Esophagus muscularis mucosa (tissue), 4 donors: ENCODE data around the gene PACRG. TPM values are rescaled to one million over a fixed set of nuclear protein-coding genes. Genes with fewer than 3 reads are reported as not detected.

Source experiments
- DNase-seq: peaks from one replicate; pipeline ENCODE4 v3.0.0-alpha.2; 2017; ENCODE audit errors: extremely low spot score
- H3K27ac ChIP-seq, 4 donors: fragments of 200-600 bp; sonication (generic); replicated peaks in 1 of 4; 1 replicate in 3 of 4; 2 replicates in 1 of 4; pipeline ENCODE4 v1.5.1; 2016 to 2019; ENCODE audit warnings: mild to moderate bottlenecking in 1 of 4
- H3K27me3 ChIP-seq, 4 donors: fragments of 200-600 bp; sonication (generic); one replicate each; pipeline versions ENCODE4 v1.5.1 to v1.6.0; 2016 to 2019
- H3K36me3 ChIP-seq, 4 donors: fragments of 200-600 bp; sonication (generic); one replicate each; pipeline ENCODE4 v1.5.1; 2016 to 2019
- H3K4me1 ChIP-seq, 4 donors: fragments of 200-600 bp; sonication (generic); one replicate each; pipeline ENCODE4 v1.5.1; 2016 to 2019
- H3K4me3 ChIP-seq, 4 donors: fragments of 200-600 bp; sonication (generic); 1 replicate in 2 of 4; 2 replicates in 2 of 4; pipeline ENCODE4 v1.5.1; 2016 to 2019; ENCODE audit warnings: mild to moderate bottlenecking in 4 of 4, moderate library complexity in 1 of 4
- H3K9me3 ChIP-seq, 4 donors: fragments of 200-600 bp; sonication (generic); 1 replicate in 3 of 4; 2 replicates in 1 of 4; pipeline ENCODE4 v1.5.1; 2016 to 2019
- CTCF ChIP-seq, 3 experiments: fragments of 200-600 bp in 2 of 3; fragments of 450-650 bp in 1 of 3; sonication (generic) in 2 of 3; IDR thresholded peaks; one replicate each; pipeline ENCODE4 v1.5.1; 2017 to 2019; ENCODE audit warnings: antibody characterized with exemption in 3 of 3, mild to moderate bottlenecking in 2 of 3, moderate library complexity in 1 of 3
- EP300 ChIP-seq: sonication (generic); formaldehyde crosslinking; IDR thresholded peaks from one replicate; pipeline ENCODE4 v1.6.1; 2017; ENCODE audit warnings: antibody characterized with exemption
- POLR2A ChIP-seq: fragments of 450-650 bp; IDR thresholded peaks from one replicate; pipeline ENCODE4 v1.6.1; 2017; ENCODE audit warnings: antibody characterized with exemption, moderate library complexity, mild to moderate bottlenecking, low read depth
- POLR2AphosphoS5 ChIP-seq, 2 donors: sonication (generic); formaldehyde crosslinking; IDR thresholded peaks; one replicate each; pipeline ENCODE4 v1.6.1; 2017; ENCODE audit warnings: antibody characterized with exemption in 2 of 2
- WGBS: methylation state at CpG from one replicate; pipeline ENCODE4 v1.1.5; 2018; 5-methylcytosine and 5-hydroxymethylcytosine counted together
- intact Hi-C: fragments of 100-400 bp; cut with DNase I; formaldehyde crosslinking; loops from one replicate; pipeline ENCODE4 v1.15.1; 2023
- small RNA-seq, 3 donors: library from RNA; depleted of rRNA; stranded (forward); fragments of <200 nt; gene quantifications; one replicate each; pipeline ENCODE3, GENCODE V24; 2016
- total RNA-seq, 4 donors: library from RNA; depleted of rRNA; stranded (reverse); fragments of >200 nt; gene quantifications; one replicate each; pipeline versions ENCODE4 v1.1.0 to v1.2.1, GENCODE V29; 2016

PACRG gene
- total RNA-seq, 4 donors from 2014 or later = 1.3 to 3.5 (median 1.8) TPM; not detected in 1

- Histone ChIP-seq H3K4me1 (peaks cover 19 to 27% (median 22%) of the 10 kb centered on the region in 4 donors), H3K9me3 (no peaks in the 10 kb centered on the region), H3K4me3 (peak overlapping the region in 2 of 4 donors; percentile 24 to 34), H3K27me3 (no peaks in the 10 kb centered on the region), H3K36me3 (no peaks in the 10 kb centered on the region), H3K27ac (peak overlapping the region; percentile 47 to 70 (median 62))
- intact Hi-C loops = loop anchor here (10.0 kb wide), 1 partner anchor 49 kb away; no protein-coding TSS in a partner anchor
- TF ChIP-seq POLR2AphosphoS5 (IDR thresholded peaks at IDR 0.05) (peak; percentile 30 to 39), POLR2A (no peak), CTCF (IDR thresholded peaks at IDR 0.05) (no peak), EP300 (no peak)
- DNase-seq = no peak
- 61% methylated on average over 8 of the region's 9 CpGs for whole genome bisulfite sequencing
Observed at GRCh38 chr6:163355426-163355991, 627.7 kb downstream of the PACRG start.

- Histone ChIP-seq H3K27ac (peak overlapping the region; percentile 43 to 70 (median 62)), H3K4me1 (peaks cover 19 to 27% (median 22%) of the 10 kb centered on the region in 4 donors), H3K4me3 (no peak overlapping the region), H3K27me3 (no peaks in the 10 kb centered on the region), H3K36me3 (no peaks in the 10 kb centered on the region), H3K9me3 (no peaks in the 10 kb centered on the region)
- intact Hi-C loops = loop anchor here (10.0 kb wide), 1 partner anchor 48 kb away; no protein-coding TSS in a partner anchor
- 78% methylated on average over 4 of the region's 13 CpGs for WGBS
- no peak for DNase-seq
- TF ChIP-seq POLR2AphosphoS5 (IDR thresholded peaks at IDR 0.05) = peak; percentile 7 to 56
- TF ChIP-seq EP300 = no peak
Observed at GRCh38 chr6:163356324-163356723, 628.5 kb downstream of the PACRG start.

GRCh38 chr6:163356743-163357142 lies 629.0 kb downstream of the PACRG start:
- Histone ChIP-seq H3K36me3 (no peaks in the 10 kb centered on the region), H3K27me3 (no peaks in the 10 kb centered on the region), H3K27ac (peak overlapping the region in 1 of 4 donors; percentile 70), H3K4me1 (peaks cover 19 to 27% (median 22%) of the 10 kb centered on the region in 4 donors), H3K4me3 (no peak overlapping the region), H3K9me3 (no peaks in the 10 kb centered on the region)
- WGBS = 98% methylated on average over 6 of the region's 6 CpGs
- TF ChIP-seq EP300 (no peak), CTCF (IDR thresholded peaks at IDR 0.05) (no peak), POLR2A (no peak), POLR2AphosphoS5 (IDR thresholded peaks at IDR 0.05) (no peak)
- DNase-seq = no peak
- intact Hi-C loops = loop anchor here (10.0 kb wide), 1 partner anchor 48 kb away; no protein-coding TSS in a partner anchor

GRCh38 chr6:163364641-163365040 lies 636.9 kb downstream of the PACRG start:
- Histone ChIP-seq H3K36me3 (no peaks in the 10 kb centered on the region), H3K4me1 (no peaks in the 10 kb centered on the region), H3K27ac (no peak overlapping the region), H3K4me3 (no peak overlapping the region), H3K9me3 (no peaks in the 10 kb centered on the region), H3K27me3 (no peaks in the 10 kb centered on the region)
- DNase-seq = no peak
- TF ChIP-seq POLR2AphosphoS5 (IDR thresholded peaks at IDR 0.05) (no peak), POLR2A (no peak), CTCF (IDR thresholded peaks at IDR 0.05) (no peak), EP300 (no peak)
- WGBS = 93% methylated on average over 13 of the region's 13 CpGs
- intact Hi-C loops = no loop called here

Small RNAs within 50 kb of the gene (small RNA-seq; reads per million reads assigned to genes)
- gene AL031121.1 (0 reads per million in 3 donors), gene AL590286.1 (0 reads per million in 3 donors)

Other genes starting within 250 kb of the PACRG start
- 10 to 100 TPM in 3 of 4 donors, 1 to 10 TPM in 1; 9.6 to 14.5 (median 10.8) TPM for gene PRKN, start 208 bp upstream of the PACRG start, total RNA-seq